CD14-positive monocyte (primary cell): ENCODE data around the gene ACER2. TPM values are rescaled to one million over a fixed set of nuclear protein-coding genes. Genes with fewer than 3 reads are reported as not detected.

Source experiments
- DNase-seq, 3 donors: peaks; one replicate each; pipeline ENCODE4 v3.0.0-alpha.2; 2011 to 2022
- H2AFZ ChIP-seq: 2 replicates; pipeline ENCODE4 v1.6.0; 2012; ENCODE audit warnings: mild to moderate bottlenecking, low read depth, low read length, inconsistent platforms; ENCODE audit not compliant: insufficient read depth, poor library complexity, severe bottlenecking
- H3K27ac ChIP-seq, 2 donors: 1 replicate in 1 of 2; 2 replicates in 1 of 2; pipeline ENCODE4 v1.5.1; 2012 to 2013; ENCODE audit warnings: low read length in 2 of 2, control low read depth in 1 of 2, inconsistent platforms in 1 of 2, low read depth in 1 of 2, mild to moderate bottlenecking in 1 of 2
- H3K27me3 ChIP-seq, 2 donors: one replicate each; pipeline versions ENCODE4 v1.6.0 to v1.6.1; 2011 to 2013; ENCODE audit warnings: low read length in 2 of 2; ENCODE audit not compliant: control insufficient read depth in 2 of 2, insufficient read depth in 2 of 2
- H3K36me3 ChIP-seq, 2 donors: replicated peaks in 1 of 2; 1 replicate in 1 of 2; 2 replicates in 1 of 2; pipeline versions ENCODE4 v1.5.1 to v1.6.1; 2012 to 2013; ENCODE audit warnings: low read length in 2 of 2, control low read depth in 1 of 2, inconsistent platforms in 1 of 2, mild to moderate bottlenecking in 1 of 2; ENCODE audit not compliant: insufficient read depth in 2 of 2, control insufficient read depth in 1 of 2
- H3K4me1 ChIP-seq, 2 donors: 1 replicate in 1 of 2; 2 replicates in 1 of 2; pipeline versions ENCODE4 v1.5.1 to v1.6.1; 2012 to 2013; ENCODE audit warnings: low read length in 2 of 2, control low read depth in 1 of 2, inconsistent platforms in 1 of 2, mild to moderate bottlenecking in 1 of 2, moderate library complexity in 1 of 2; ENCODE audit not compliant: insufficient read depth in 2 of 2, control insufficient read depth in 1 of 2
- H3K4me2 ChIP-seq: replicated peaks from 2 replicates; pipeline ENCODE3; 2012; ENCODE audit warnings: low read length, moderate library complexity, mild to moderate bottlenecking; ENCODE audit not compliant: poor library complexity, severe bottlenecking; ENCODE audit errors: extremely low read depth
- H3K4me3 ChIP-seq, 3 experiments: fragments of 200-600 bp in 1 of 3; sonication (generic) in 1 of 3; replicated peaks in 1 of 3; 1 replicate in 2 of 3; 2 replicates in 1 of 3; pipeline ENCODE4 v1.5.1; 2011 to 2013; ENCODE audit warnings: low read length in 3 of 3, mild to moderate bottlenecking in 3 of 3, control low read depth in 2 of 3, low read depth in 2 of 3, inconsistent platforms in 1 of 3, moderate library complexity in 1 of 3
- H3K79me2 ChIP-seq: 2 replicates; pipeline ENCODE4 v1.6.0; 2012; ENCODE audit warnings: mild to moderate bottlenecking, control low read depth, inconsistent platforms, low read length, moderate library complexity; ENCODE audit not compliant: insufficient read depth
- H3K9ac ChIP-seq: 2 replicates; pipeline ENCODE4 v1.6.0; 2017; ENCODE audit warnings: low read length, mild to moderate bottlenecking; ENCODE audit not compliant: insufficient read depth, poor library complexity, severe bottlenecking
- H3K9me3 ChIP-seq, 2 donors: replicated peaks in 1 of 2; 1 replicate in 1 of 2; 2 replicates in 1 of 2; pipeline versions ENCODE4 v1.5.1 to v1.6.1; 2012 to 2013; ENCODE audit warnings: low read length in 2 of 2, control low read depth in 1 of 2; ENCODE audit not compliant: control insufficient read depth in 1 of 2, insufficient read depth in 1 of 2
- H4K20me1 ChIP-seq: 2 replicates; pipeline ENCODE4 v1.6.0; 2012; ENCODE audit warnings: mild to moderate bottlenecking, low read length, control low read depth, moderate library complexity; ENCODE audit not compliant: insufficient read depth
- H3K27ac Mint-ChIP-seq, 7 donors: one replicate each; pipeline ENCODE4 v1.8.0; 2020; ENCODE audit warnings: mild to moderate bottlenecking in 7 of 7, mixed read lengths in 7 of 7, moderate library complexity in 6 of 7, inconsistent platforms in 2 of 7
- H3K27me3 Mint-ChIP-seq, 3 donors: one replicate each; pipeline ENCODE4 v1.8.0; 2021 to 2022; ENCODE audit warnings: low read depth in 3 of 3, mild to moderate bottlenecking in 3 of 3, mixed read lengths in 3 of 3, moderate library complexity in 3 of 3, inconsistent platforms in 1 of 3
- H3K36me3 Mint-ChIP-seq, 2 donors: one replicate each; pipeline ENCODE4 v1.8.0; 2020; ENCODE audit warnings: mixed read lengths in 2 of 2, inconsistent platforms in 1 of 2, mild to moderate bottlenecking in 1 of 2
- H3K4me1 Mint-ChIP-seq: one replicate; pipeline ENCODE4 v1.8.0; 2020; ENCODE audit warnings: mild to moderate bottlenecking, mixed read lengths
- H3K4me3 Mint-ChIP-seq, 2 donors: one replicate each; pipeline ENCODE4 v1.8.0; 2020; ENCODE audit warnings: mild to moderate bottlenecking in 2 of 2, mixed read lengths in 2 of 2, moderate library complexity in 1 of 2
- H3K9me3 Mint-ChIP-seq, 7 donors: one replicate each; pipeline ENCODE4 v1.8.0; 2020 to 2022; ENCODE audit warnings: mixed read lengths in 7 of 7, mild to moderate bottlenecking in 6 of 7, moderate library complexity in 6 of 7, inconsistent platforms in 2 of 7
- CTCF ChIP-seq: fragments of 200-600 bp; IDR thresholded peaks from one replicate; pipeline ENCODE4 v1.8.0; 2022; ENCODE audit warnings: antibody characterized with exemption, mild to moderate bottlenecking
- whole genome bisulfite sequencing: methylation state at CpG from one replicate; pipeline ENCODE4 v1.1.5; 2013; ENCODE audit warnings: missing lambda C conversion rate; ENCODE audit not compliant: insufficient coverage; 5-methylcytosine and 5-hydroxymethylcytosine counted together
- intact Hi-C, 2 donors: fragments of 100-400 bp; cut with micrococcal nuclease; formaldehyde crosslinking; loops; one replicate each; pipeline versions ENCODE4 v1.15.0 to v1.15.1; 2023
- polyA plus RNA-seq, 3 donors: library from polyadenylated mRNA; depleted of rRNA in 1 of 3; unstranded in 2 of 3; stranded (reverse) in 1 of 3; fragments of 300-500 nt in 2 of 3; fragments of >200 nt in 1 of 3; fragmentation: Illumina TruSeq in 2 of 3; gene quantifications; 1 replicate in 2 of 3; 2 replicates in 1 of 3; pipeline ENCODE4 v1.2.3, GENCODE V29; 2012 to 2021

ACER2 gene
- polyA plus RNA-seq, 3 donors, result 0.17 to 0.21 TPM; not detected in 1

- H3K27ac ChIP-seq, result no peak overlapping the region
- H3K36me3 Mint-ChIP-seq, result peaks cover 0 to 6% of the 10 kb centered on the region in 2 donors
- no peaks in the 10 kb centered on the region for H3K36me3 ChIP-seq
- H3K27me3 ChIP-seq, result no peaks in the 10 kb centered on the region
- no peaks in the 10 kb centered on the region for H3K9me3 Mint-ChIP-seq
- no peak for TF ChIP-seq CTCF
- no peak overlapping the region for H3K9ac ChIP-seq
- H3K4me3 ChIP-seq, result no peak overlapping the region
- H4K20me1 ChIP-seq, result no peaks in the 10 kb centered on the region
- H3K4me1 Mint-ChIP-seq, result peaks cover 9% of the 10 kb centered on the region
- no peaks in the 10 kb centered on the region for H3K9me3 ChIP-seq
- intact Hi-C loops, result no loop called here
- no peak overlapping the region for H2AFZ ChIP-seq
- no peak overlapping the region for H3K4me2 ChIP-seq
- DNase-seq, result no peak
- H3K79me2 ChIP-seq, result no peaks in the 10 kb centered on the region
- peak overlapping the region in 2 of 7 donors; percentile 7 to 21 for H3K27ac Mint-ChIP-seq
- H3K27me3 Mint-ChIP-seq, result peaks cover 0 to 2% (median 2%) of the 10 kb centered on the region in 3 donors
- H3K4me1 ChIP-seq, result peaks cover 0 to 11% of the 10 kb centered on the region in 2 donors
- WGBS, result 86% methylated on average over 2 of the region's 2 CpGs
- H3K4me3 Mint-ChIP-seq, result no peak overlapping the region
Observed at GRCh38 chr9:19445452-19445851, 36.6 kb downstream of the ACER2 start.

- Mint-ChIP-seq H3K36me3 (peaks cover 0 to 6% of the 10 kb centered on the region in 2 donors), H3K4me1 (peaks cover 6% of the 10 kb centered on the region), H3K9me3 (no peaks in the 10 kb centered on the region), H3K4me3 (no peak overlapping the region), H3K27ac (no peak overlapping the region), H3K27me3 (peaks cover 0 to 2% (median under 1%) of the 10 kb centered on the region in 3 donors)
- Histone ChIP-seq H4K20me1 (no peaks in the 10 kb centered on the region), H3K27ac (no peak overlapping the region), H3K9me3 (no peaks in the 10 kb centered on the region), H3K4me1 (peaks cover 0 to 5% of the 10 kb centered on the region in 2 donors), H3K36me3 (no peaks in the 10 kb centered on the region), H3K79me2 (no peaks in the 10 kb centered on the region), H3K4me3 (no peak overlapping the region), H3K27me3 (no peaks in the 10 kb centered on the region), H2AFZ (no peak overlapping the region), H3K4me2 (no peak overlapping the region), H3K9ac (no peak overlapping the region)
- intact Hi-C loops, result no loop called here
- TF ChIP-seq CTCF, result no peak
- DNase-seq, result no peak
- WGBS, result 80% methylated on average over 1 of the region's 7 CpGs
Observed at GRCh38 chr9:19446361-19446861, 37.6 kb downstream of the ACER2 start.
